ENCODE data around the gene CRYBB3. TPM values are rescaled to one million over a fixed set of nuclear protein-coding genes. Genes with fewer than 3 reads are reported as not detected.

The CRYBB3 gene
- polyA plus RNA-seq, 1 experiment: not detected

DNA sequence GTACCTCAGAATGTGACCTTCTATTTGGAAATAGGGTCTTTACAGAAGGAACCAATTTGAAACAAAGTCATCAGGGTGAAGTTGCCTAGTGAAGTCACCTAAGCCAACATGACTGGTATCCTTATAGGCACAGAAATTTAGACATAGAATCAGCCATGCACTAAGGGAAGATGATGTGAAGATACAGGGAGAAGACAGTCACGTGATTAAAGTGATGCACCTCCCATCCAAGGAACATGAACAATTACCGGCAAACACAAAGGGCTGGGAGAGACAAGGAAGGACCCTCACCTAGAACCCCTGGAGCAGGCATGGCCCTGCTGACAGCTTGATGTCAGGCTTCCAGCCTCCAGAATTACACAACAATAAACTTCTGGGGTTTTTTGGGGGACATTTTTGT, 16.6 kb downstream of the CRYBB3 start:
- TF ChIP-seq, protein P1, sequence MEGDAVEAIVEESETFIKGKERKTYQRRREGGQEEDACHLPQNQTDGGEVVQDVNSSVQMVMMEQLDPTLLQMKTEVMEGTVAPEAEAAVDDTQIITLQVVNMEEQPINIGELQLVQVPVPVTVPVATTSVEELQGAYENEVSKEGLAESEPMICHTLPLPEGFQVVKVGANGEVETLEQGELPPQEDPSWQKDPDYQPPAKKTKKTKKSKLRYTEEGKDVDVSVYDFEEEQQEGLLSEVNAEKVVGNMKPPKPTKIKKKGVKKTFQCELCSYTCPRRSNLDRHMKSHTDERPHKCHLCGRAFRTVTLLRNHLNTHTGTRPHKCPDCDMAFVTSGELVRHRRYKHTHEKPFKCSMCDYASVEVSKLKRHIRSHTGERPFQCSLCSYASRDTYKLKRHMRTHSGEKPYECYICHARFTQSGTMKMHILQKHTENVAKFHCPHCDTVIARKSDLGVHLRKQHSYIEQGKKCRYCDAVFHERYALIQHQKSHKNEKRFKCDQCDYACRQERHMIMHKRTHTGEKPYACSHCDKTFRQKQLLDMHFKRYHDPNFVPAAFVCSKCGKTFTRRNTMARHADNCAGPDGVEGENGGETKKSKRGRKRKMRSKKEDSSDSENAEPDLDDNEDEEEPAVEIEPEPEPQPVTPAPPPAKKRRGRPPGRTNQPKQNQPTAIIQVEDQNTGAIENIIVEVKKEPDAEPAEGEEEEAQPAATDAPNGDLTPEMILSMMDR (IDR thresholded peaks at IDR 0.05; ENCODE audit: low read depth, low read length): no peak
- CTCF ChIA-PET: no interaction called here
- POLR2A ChIA-PET: no interaction called here
- Histone ChIP-seq H3K9me3 (ENCODE audit: control insufficient read depth, insufficient read depth, low read length) (no peaks in the 10 kb centered on the region), H3K27ac (ENCODE audit: low read depth, low read length) (no peak overlapping the region), H3K4me3 (ENCODE audit: low read depth, low read length) (no peak overlapping the region), H3K27me3 (ENCODE audit: control insufficient read depth, insufficient read depth, low read length) (no peaks in the 10 kb centered on the region)
- DNase-seq (ENCODE audit: low read depth, low spot score): no peak

DNA sequence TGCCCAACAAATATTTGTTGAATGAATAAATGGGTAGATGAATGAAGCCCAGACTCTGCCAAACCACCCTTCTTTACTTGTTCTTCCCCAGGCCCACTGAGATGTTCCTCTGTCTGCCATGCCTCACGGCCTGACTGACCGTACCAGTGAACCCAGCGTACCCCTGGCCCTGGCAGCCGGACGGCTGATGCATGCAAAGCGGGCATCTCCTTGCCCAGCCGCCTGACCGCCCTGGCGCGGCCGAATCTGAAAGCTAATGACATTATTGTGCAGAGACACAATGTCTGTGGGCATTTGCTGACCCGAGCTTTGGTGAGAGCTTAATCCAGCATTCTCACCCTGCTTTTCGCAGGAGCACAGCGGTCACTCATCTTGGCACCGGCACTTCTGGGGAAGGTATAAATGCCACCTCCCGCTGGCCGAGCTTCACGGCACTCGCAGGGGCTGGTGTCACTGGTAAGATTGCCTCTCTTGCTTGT, 19.6 kb downstream of the CRYBB3 start, which contains the start of gene CRYBB2:
TSS of gene CRYBB2 (plus strand) at position 429 of the 479 bp plus-strand sequence. CDS start 1,791 bp downstream, outside the sequence.
- TF ChIP-seq, protein P1 (IDR thresholded peaks at IDR 0.05; ENCODE audit: low read depth, low read length): no peak
- H3K4me3 ChIP-seq (ENCODE audit: low read depth, low read length): no peak within 1 kb of the TSS
- no peak for DNase-seq (ENCODE audit: low read depth, low spot score)
- POLR2A ChIA-PET: no interaction called here
- H3K9me3 ChIP-seq (ENCODE audit: control insufficient read depth, insufficient read depth, low read length): no peaks in the 10 kb centered on the region
- no peak within 1 kb of the TSS for H3K27ac ChIP-seq (ENCODE audit: low read depth, low read length)
- CTCF ChIA-PET: no interaction called here
- H3K27me3 ChIP-seq (ENCODE audit: control insufficient read depth, insufficient read depth, low read length): no peaks in the 10 kb centered on the region

GRCh38 chr22:25219948-25220442, 20.3 kb downstream of the CRYBB3 start:
- TF ChIP-seq, protein P1 (IDR thresholded peaks at IDR 0.05; ENCODE audit: low read depth, low read length): no peak
- Histone ChIP-seq H3K27me3 (ENCODE audit: control insufficient read depth, insufficient read depth, low read length) (no peaks in the 10 kb centered on the region), H3K9me3 (ENCODE audit: control insufficient read depth, insufficient read depth, low read length) (no peaks in the 10 kb centered on the region), H3K4me3 (ENCODE audit: low read depth, low read length) (no peak overlapping the region), H3K27ac (ENCODE audit: low read depth, low read length) (no peak overlapping the region)
- POLR2A ChIA-PET: no interaction called here
- CTCF ChIA-PET: no interaction called here
- DNase-seq (ENCODE audit: low read depth, low spot score): no peak

- no peak for DNase-seq (ENCODE audit: low read depth, low spot score)
- ChIA-PET CTCF (interaction anchor here (0.8 kb wide), 1 partner anchor 20 kb away, joined by 3 read pairs; no protein-coding TSS in a partner anchor), POLR2A (no interaction called here)
- Histone ChIP-seq H3K27me3 (ENCODE audit: control insufficient read depth, insufficient read depth, low read length) (no peaks in the 10 kb centered on the region), H3K27ac (ENCODE audit: low read depth, low read length) (no peak overlapping the region), H3K9me3 (ENCODE audit: control insufficient read depth, insufficient read depth, low read length) (no peaks in the 10 kb centered on the region), H3K4me3 (ENCODE audit: low read depth, low read length) (no peak overlapping the region)
- TF ChIP-seq, protein P1 (IDR thresholded peaks at IDR 0.05; ENCODE audit: low read depth, low read length): no peak
Observed at GRCh38 chr22:25221790-25222189, 22.1 kb downstream of the CRYBB3 start.

- POLR2A ChIA-PET: no interaction called here
- DNase-seq (ENCODE audit: low read depth, low spot score): no peak
- H3K27me3 ChIP-seq (ENCODE audit: control insufficient read depth, insufficient read depth, low read length): no peaks in the 10 kb centered on the region
- CTCF ChIA-PET: interaction anchor here (0.8 kb wide), 1 partner anchor 21 kb away, joined by 3 read pairs; no protein-coding TSS in a partner anchor
- TF ChIP-seq, protein P1 (IDR thresholded peaks at IDR 0.05; ENCODE audit: low read depth, low read length): no peak
- H3K27ac ChIP-seq (ENCODE audit: low read depth, low read length): no peak overlapping the region
- H3K4me3 ChIP-seq (ENCODE audit: low read depth, low read length): no peak overlapping the region
- no peaks in the 10 kb centered on the region for H3K9me3 ChIP-seq (ENCODE audit: control insufficient read depth, insufficient read depth, low read length)
Observed at GRCh38 chr22:25223269-25223850, 23.7 kb downstream of the CRYBB3 start.

Data from AG04450 (cell line).